OCI-LY1 (cell line): ENCODE data around the gene ZC3H13.

Experiments used
- CTCF ChIP-seq: fragments of 200-600 bp; sonication (generic), shearing (Covaris generic); IDR thresholded peaks from 2 replicates; pipeline ENCODE4 v1.5.1; 2017; ENCODE audit warnings: mild to moderate bottlenecking, antibody characterized with exemption, low read length, moderate library complexity, mixed read lengths
- EZH2 ChIP-seq: fragments of 200-600 bp; sonication (generic), shearing (Covaris generic); IDR thresholded peaks from 2 replicates; pipeline ENCODE4 v1.8.0; 2017; ENCODE audit warnings: borderline replicate concordance, mixed run types, mild to moderate bottlenecking, antibody characterized with exemption, low read length, moderate library complexity, mixed read lengths

- TF ChIP-seq EZH2 (no peak), CTCF (no peak)
These were observed 123.7 kb downstream of the ZC3H13 start for GRCh38 chr13:45928843-45929242.
